ENCODE data around the gene SURF4. TPM values are rescaled to one million over a fixed set of nuclear protein-coding genes. Genes with fewer than 3 reads are reported as not detected.
"Not testable (repeated sequence)": the region's sequence is repeated elsewhere in the genome, so short reads cannot be mapped to it uniquely, and the experiment has no call there.

Gene SURF4
- total RNA-seq, 4 donors from 2014 or later: 89.4 to 205 (median 147) TPM

- in situ Hi-C loops (cut with MboI; ENCODE audit: low pct_ligation_motif_present in 1 of 4, low pct_unique_long_range_greater_than_20kb in 1 of 4, low sequenced_read_pairs in 3 of 4): loop anchor here in 3 of 4 donors (5.0 to 10.0 kb wide), 2 partner anchors 135 to 138 kb away; no protein-coding TSS in a partner anchor
- no peaks in the 10 kb centered on the region for H3K27me3 ChIP-seq
Measured at GRCh38 chr9:133322701-133323100, 53.2 kb downstream of the SURF4 start.

GRCh38 chr9:133321411-133321935 lies 54.4 kb downstream of the SURF4 start:
- no peak for TF ChIP-seq POLR2AphosphoS5 (IDR thresholded peaks at IDR 0.05)
- TF ChIP-seq POLR2A (IDR thresholded peaks at IDR 0.05): no peak
- TF ChIP-seq EP300 (IDR thresholded peaks at IDR 0.05; ENCODE audit: low read depth): no peak
- TF ChIP-seq CTCF (IDR thresholded peaks at IDR 0.05): no peak
- in situ Hi-C loops (cut with MboI; ENCODE audit: low pct_ligation_motif_present in 1 of 4, low pct_unique_long_range_greater_than_20kb in 1 of 4, low sequenced_read_pairs in 3 of 4) (loop anchor here in 3 of 4 donors (5.0 to 10.0 kb wide), 2 partner anchors 134 to 137 kb away; no protein-coding TSS in a partner anchor), intact Hi-C loops (cut with DNase I; ENCODE audit: low total_unique reads) (no loop called here)
- Histone ChIP-seq H3K9me3 (no peaks in the 10 kb centered on the region), H3K36me3 (no peaks in the 10 kb centered on the region), H3K4me3 (no peak overlapping the region), H3K4me1 (no peaks in the 10 kb centered on the region), H3K27ac (no peak overlapping the region), H3K27me3 (no peaks in the 10 kb centered on the region)
- 83 to 91% methylated on average over 11 to 13 of the region's 13 CpGs for WGBS, 2 donors (ENCODE audit: low coverage in 1 of 2)
- no peak for DNase-seq

More at GRCh38 chr9:133322701-133323100, 53.2 kb downstream of the SURF4 start:
- Histone ChIP-seq H3K36me3 (no peaks in the 10 kb centered on the region), H3K9me3 (no peaks in the 10 kb centered on the region), H3K4me3 (no peak overlapping the region), H3K27ac (no peak overlapping the region), H3K4me1 (no peaks in the 10 kb centered on the region)
- 84 to 87% methylated on average over 6 to 14 of the region's 14 CpGs for WGBS, 2 donors (ENCODE audit: low coverage in 1 of 2)
- TF ChIP-seq POLR2A (IDR thresholded peaks at IDR 0.05): no peak
- no peak for TF ChIP-seq CTCF (IDR thresholded peaks at IDR 0.05)
- no peak for TF ChIP-seq EP300 (IDR thresholded peaks at IDR 0.05; ENCODE audit: low read depth)
- no peak for TF ChIP-seq POLR2AphosphoS5 (IDR thresholded peaks at IDR 0.05)
- DNase-seq: no peak
- intact Hi-C loops (cut with DNase I; ENCODE audit: low total_unique reads): no loop called here

GRCh38 chr9:133320421-133320881 lies 55.4 kb downstream of the SURF4 start:
- no peaks in the 10 kb centered on the region for H3K27me3 ChIP-seq
- H3K4me1 ChIP-seq: no peaks in the 10 kb centered on the region
- TF ChIP-seq CTCF (IDR thresholded peaks at IDR 0.05) (no peak), POLR2AphosphoS5 (IDR thresholded peaks at IDR 0.05) (no peak), EP300 (IDR thresholded peaks at IDR 0.05; ENCODE audit: low read depth) (no peak), POLR2A (IDR thresholded peaks at IDR 0.05) (no peak)
- no peak for DNase-seq
- intact Hi-C loops (cut with DNase I; ENCODE audit: low total_unique reads): no loop called here
- H3K36me3 ChIP-seq: no peaks in the 10 kb centered on the region
- no peaks in the 10 kb centered on the region for H3K9me3 ChIP-seq
- H3K27ac ChIP-seq: no peak overlapping the region
- H3K4me3 ChIP-seq: no peak overlapping the region
- in situ Hi-C loops (cut with MboI; ENCODE audit: low pct_ligation_motif_present in 1 of 4, low pct_unique_long_range_greater_than_20kb in 1 of 4, low sequenced_read_pairs in 3 of 4): loop anchor here in 3 of 4 donors (5.0 to 10.0 kb wide), 2 partner anchors 133 to 136 kb away; no protein-coding TSS in a partner anchor
- 75% methylated on average over 13 of the region's 13 CpGs; no CpG with 5 or more reads in 1 of the 2 donors for WGBS, 2 donors (ENCODE audit: low coverage in 1 of 2)

DNA sequence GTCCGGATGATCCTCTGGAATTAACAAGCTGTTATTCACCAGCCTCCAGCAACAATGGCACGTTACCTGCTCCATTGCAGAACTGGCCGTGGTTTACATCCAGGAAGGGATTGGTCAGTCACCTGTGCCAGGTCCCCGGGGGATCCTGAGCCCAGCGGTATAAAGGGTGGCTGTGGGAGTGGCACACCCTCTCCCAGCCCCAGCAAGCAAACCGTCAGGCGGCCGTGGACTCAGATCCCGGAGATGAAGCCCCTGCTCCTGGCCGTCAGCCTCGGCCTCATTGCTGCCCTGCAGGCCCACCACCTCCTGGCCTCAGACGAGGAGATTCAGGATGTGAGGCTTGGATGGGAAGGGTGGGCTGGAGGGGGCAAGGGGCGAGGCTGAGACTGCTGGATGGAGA lies 58.3 kb downstream of the SURF4 start:
- 67% methylated on average over 7 of the region's 13 CpGs; no CpG with 5 or more reads in 1 of the 2 donors for WGBS, 2 donors (ENCODE audit: low coverage in 1 of 2)
- H3K9me3 ChIP-seq; H3K4me1 ChIP-seq; H3K27me3 ChIP-seq; in situ Hi-C loops (cut with MboI; ENCODE audit: low pct_ligation_motif_present in 1 of 4, low pct_unique_long_range_greater_than_20kb in 1 of 4, low sequenced_read_pairs in 3 of 4); H3K27ac ChIP-seq; DNase-seq; H3K36me3 ChIP-seq; intact Hi-C loops (cut with DNase I; ENCODE audit: low total_unique reads); H3K4me3 ChIP-seq: not testable (repeated sequence)

Data from transverse colon (tissue), 4 donors.